GM18867 (cell line): ENCODE measurements around the gene RTP4.
A peak's percentile ranks its signal among the peaks of the same experiment; 100 is the strongest.
"Not testable (repeated sequence)": the region's sequence is repeated elsewhere in the genome, so short reads cannot be mapped to it uniquely, and the experiment has no call there.

ENCODE experiments used
- ATAC-seq: cut with Tn5 transposase; IDR thresholded peaks from one replicate; pipeline ENCODE4 v1.9.1; 2021; ENCODE audit warnings: mild to moderate bottlenecking, moderate library complexity; ENCODE audit not compliant: unreplicated experiment

The RTP4 gene

GRCh38 chr3:187367561-187368103 lies 553 bp upstream of the RTP4 start:
- ATAC-seq: no peak

GRCh38 chr3:187369089-187369447 lies 883 bp downstream of the RTP4 start:
- ATAC-seq: peak; percentile 30

GRCh38 chr3:187370051-187370450 lies 1.9 kb downstream of the RTP4 start:
- ATAC-seq: no peak

- ATAC-seq: no peak
These were observed 7.4 kb downstream of the RTP4 start for GRCh38 chr3:187375581-187375980.

- ATAC-seq: no peak
These were observed 9.7 kb downstream of the RTP4 start for GRCh38 chr3:187377842-187378241.

GRCh38 chr3:187382609-187383151 lies 14.5 kb downstream of the RTP4 start:
- ATAC-seq: no peak

- no peak for ATAC-seq
These were observed 15.1 kb downstream of the RTP4 start for GRCh38 chr3:187383246-187383645.

- ATAC-seq: no peak
These were observed 17.1 kb downstream of the RTP4 start for GRCh38 chr3:187385296-187385695.

- no peak for ATAC-seq
These were observed 28.5 kb downstream of the RTP4 start for GRCh38 chr3:187396661-187397060.

GRCh38 chr3:187398955-187399354 lies 30.8 kb downstream of the RTP4 start:
- ATAC-seq: no peak

- no peak for ATAC-seq
These were observed 32.6 kb downstream of the RTP4 start for GRCh38 chr3:187400756-187401155.

- no peak for ATAC-seq
These were observed 33.7 kb downstream of the RTP4 start for GRCh38 chr3:187401856-187402255.

GRCh38 chr3:187403768-187404288 lies 35.6 kb downstream of the RTP4 start:
- no peak for ATAC-seq

GRCh38 chr3:187406927-187407326 lies 38.7 kb downstream of the RTP4 start:
- ATAC-seq: no peak

GRCh38 chr3:187411991-187412781 lies 44.0 kb downstream of the RTP4 start:
- not testable (repeated sequence) for ATAC-seq
